Immature natural killer cell (primary cell): Measurements from ENCODE around the gene SLC16A3. TPM values are rescaled to one million over a fixed set of nuclear protein-coding genes. Genes with fewer than 3 reads are reported as not detected.
A peak's percentile ranks its signal among the peaks of the same experiment; 100 is the strongest.

Source experiments
- DNase-seq, 3 donors: peaks; one replicate each; pipeline ENCODE4 v3.0.0; 2022; ENCODE audit warnings: mixed read lengths in 1 of 3
- H3K27ac Mint-ChIP-seq, 6 donors: one replicate each; pipeline ENCODE4 v1.8.0; 2020; ENCODE audit warnings: mixed read lengths in 6 of 6, mild to moderate bottlenecking in 5 of 6, inconsistent platforms in 4 of 6, moderate library complexity in 3 of 6
- H3K27me3 Mint-ChIP-seq, 3 donors: one replicate each; pipeline ENCODE4 v1.8.0; 2020 to 2021; ENCODE audit warnings: low read depth in 3 of 3, mild to moderate bottlenecking in 3 of 3, mixed read lengths in 3 of 3, moderate library complexity in 3 of 3, inconsistent platforms in 1 of 3
- H3K36me3 Mint-ChIP-seq, 3 donors: one replicate each; pipeline ENCODE4 v1.8.0; 2020; ENCODE audit warnings: mixed read lengths in 3 of 3, inconsistent platforms in 2 of 3, mild to moderate bottlenecking in 2 of 3
- H3K4me1 Mint-ChIP-seq, 2 donors: one replicate each; pipeline ENCODE4 v1.8.0; 2020; ENCODE audit warnings: inconsistent platforms in 2 of 2, mild to moderate bottlenecking in 2 of 2, mixed read lengths in 2 of 2, moderate library complexity in 1 of 2
- H3K4me3 Mint-ChIP-seq, 5 donors: one replicate each; pipeline ENCODE4 v1.8.0; 2020; ENCODE audit warnings: mild to moderate bottlenecking in 5 of 5, mixed read lengths in 5 of 5, inconsistent platforms in 3 of 5, moderate library complexity in 3 of 5
- H3K9me3 Mint-ChIP-seq, 6 donors: one replicate each; pipeline ENCODE4 v1.8.0; 2020; ENCODE audit warnings: mild to moderate bottlenecking in 6 of 6, mixed read lengths in 6 of 6, inconsistent platforms in 4 of 6, moderate library complexity in 3 of 6
- polyA plus RNA-seq, 3 donors: library from polyadenylated mRNA; unstranded; fragments of 300-500 nt; fragmentation: Illumina TruSeq; gene quantifications; one replicate each; pipeline ENCODE4 v1.2.3, GENCODE V29; 2021

Gene SLC16A3
- polyA plus RNA-seq, 3 donors from 2014 or later = 5.8 to 12.2 (median 6.8) TPM

DNA sequence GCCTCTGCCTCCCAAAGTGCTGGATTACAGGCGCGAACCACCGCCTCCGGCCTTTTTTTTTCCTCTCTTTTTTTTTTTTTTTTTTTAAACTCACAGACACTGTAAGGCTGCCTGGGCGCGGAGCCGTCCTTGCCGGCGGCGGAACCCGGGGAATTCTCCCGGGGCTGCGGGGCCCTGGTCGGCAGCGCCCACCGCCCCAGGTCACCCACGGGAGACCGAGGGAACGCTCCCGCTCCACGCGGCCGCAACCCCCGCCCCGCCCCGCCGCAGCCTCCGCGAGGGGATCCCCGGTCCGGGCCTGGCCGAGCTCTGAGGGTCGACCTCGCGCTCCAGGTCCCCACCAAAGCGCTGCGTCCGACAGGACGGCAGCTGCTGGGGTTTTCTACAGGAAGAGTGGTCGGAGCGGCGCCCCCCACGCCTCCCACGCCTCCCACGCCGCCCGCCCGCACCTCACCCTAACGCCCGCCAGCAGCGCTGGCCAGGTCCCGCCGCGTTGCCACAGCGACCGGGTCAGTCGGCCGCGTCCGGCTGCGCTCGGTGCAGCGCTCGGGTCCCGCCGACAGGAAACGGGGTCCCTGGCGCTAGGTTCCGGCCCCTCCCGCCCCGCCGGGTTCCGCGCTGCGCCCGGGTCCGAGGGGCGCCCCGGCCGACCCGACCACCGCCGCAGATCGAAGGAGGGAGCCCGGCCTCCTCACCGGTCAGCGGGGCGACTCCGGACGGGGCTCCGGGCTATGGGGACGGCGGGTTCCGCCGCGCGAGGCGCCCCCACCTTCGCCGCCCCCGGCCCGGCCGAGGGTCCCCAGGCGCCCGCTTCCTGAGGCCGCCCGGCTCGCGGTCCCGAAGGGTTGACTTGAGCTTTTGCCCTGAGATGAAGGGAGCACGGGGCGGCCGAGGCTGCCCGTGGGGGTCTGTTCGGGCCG lies 16.3 kb upstream of the SLC16A3 start, which contains the start of gene CCDC57:
TSS of gene CCDC57 (minus strand) at position 512 of the 920 bp plus-strand sequence. CDS start 10,898 bp downstream, outside the sequence.
- Mint-ChIP-seq H3K27me3 (peaks cover 29 to 38% (median 35%) of the 10 kb centered on the region in 3 donors), H3K4me3 (peak within 1 kb of the TSS; percentile 78 to 90 (median 88)), H3K4me1 (peaks cover 67 to 70% of the 10 kb centered on the region in 2 donors), H3K27ac (peak within 1 kb of the TSS; percentile 41 to 98 (median 96)), H3K36me3 (no peaks in the 10 kb centered on the region), H3K9me3 (no peaks in the 10 kb centered on the region)
- DNase-seq = peak; percentile 82 to 85 (median 85)

GRCh38 chr17:82213251-82214011 lies 15.4 kb upstream of the SLC16A3 start:
- peak overlapping the region; percentile 41 to 98 (median 96) for H3K27ac Mint-ChIP-seq
- peak; percentile 70 to 77 (median 72) for DNase-seq
- H3K9me3 Mint-ChIP-seq = no peaks in the 10 kb centered on the region
- H3K4me1 Mint-ChIP-seq = peaks cover 68% of the 10 kb centered on the region in 2 donors
- peaks cover 29 to 38% (median 35%) of the 10 kb centered on the region in 3 donors for H3K27me3 Mint-ChIP-seq
- no peaks in the 10 kb centered on the region for H3K36me3 Mint-ChIP-seq
- peak overlapping the region; percentile 78 to 90 (median 88) for H3K4me3 Mint-ChIP-seq

DNA sequence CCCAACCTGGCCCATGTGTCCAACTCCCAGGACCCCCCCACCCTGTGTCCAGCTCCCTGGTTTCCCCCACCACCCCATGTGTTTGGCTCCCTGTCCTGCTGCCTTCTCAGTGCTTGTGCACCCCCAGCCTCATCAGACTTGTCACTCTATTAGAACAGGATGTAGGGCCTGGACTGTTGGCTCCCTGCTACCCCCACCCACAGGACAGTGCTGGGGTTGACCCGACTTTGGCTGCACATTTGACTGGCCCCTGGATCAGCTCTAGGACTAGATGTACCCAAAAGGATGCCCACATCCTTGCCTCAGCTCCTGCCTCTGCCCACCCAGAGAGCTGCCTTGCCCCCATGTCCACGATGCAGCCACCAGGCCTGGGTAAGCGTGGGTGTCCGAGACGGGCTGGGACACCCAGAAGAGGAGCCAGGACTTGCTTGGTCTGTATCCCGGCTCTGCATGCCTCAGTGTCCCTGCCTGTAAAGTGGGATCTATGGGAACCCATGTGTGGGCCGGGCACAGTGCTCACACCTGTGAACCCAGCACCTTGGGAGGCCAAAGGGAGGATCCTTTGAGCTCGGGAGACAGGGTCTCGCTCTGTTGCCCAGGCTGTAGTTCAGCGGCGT lies 14.7 kb upstream of the SLC16A3 start:
- Mint-ChIP-seq H3K4me1 (peaks cover 61 to 67% of the 10 kb centered on the region in 2 donors), H3K36me3 (no peaks in the 10 kb centered on the region), H3K27me3 (peaks cover 29 to 36% (median 33%) of the 10 kb centered on the region in 3 donors), H3K4me3 (peak overlapping the region; percentile 59 to 70 (median 60)), H3K9me3 (no peaks in the 10 kb centered on the region), H3K27ac (peak overlapping the region in 5 of 6 donors; percentile 87 to 98 (median 96))
- DNase-seq = no peak

DNA sequence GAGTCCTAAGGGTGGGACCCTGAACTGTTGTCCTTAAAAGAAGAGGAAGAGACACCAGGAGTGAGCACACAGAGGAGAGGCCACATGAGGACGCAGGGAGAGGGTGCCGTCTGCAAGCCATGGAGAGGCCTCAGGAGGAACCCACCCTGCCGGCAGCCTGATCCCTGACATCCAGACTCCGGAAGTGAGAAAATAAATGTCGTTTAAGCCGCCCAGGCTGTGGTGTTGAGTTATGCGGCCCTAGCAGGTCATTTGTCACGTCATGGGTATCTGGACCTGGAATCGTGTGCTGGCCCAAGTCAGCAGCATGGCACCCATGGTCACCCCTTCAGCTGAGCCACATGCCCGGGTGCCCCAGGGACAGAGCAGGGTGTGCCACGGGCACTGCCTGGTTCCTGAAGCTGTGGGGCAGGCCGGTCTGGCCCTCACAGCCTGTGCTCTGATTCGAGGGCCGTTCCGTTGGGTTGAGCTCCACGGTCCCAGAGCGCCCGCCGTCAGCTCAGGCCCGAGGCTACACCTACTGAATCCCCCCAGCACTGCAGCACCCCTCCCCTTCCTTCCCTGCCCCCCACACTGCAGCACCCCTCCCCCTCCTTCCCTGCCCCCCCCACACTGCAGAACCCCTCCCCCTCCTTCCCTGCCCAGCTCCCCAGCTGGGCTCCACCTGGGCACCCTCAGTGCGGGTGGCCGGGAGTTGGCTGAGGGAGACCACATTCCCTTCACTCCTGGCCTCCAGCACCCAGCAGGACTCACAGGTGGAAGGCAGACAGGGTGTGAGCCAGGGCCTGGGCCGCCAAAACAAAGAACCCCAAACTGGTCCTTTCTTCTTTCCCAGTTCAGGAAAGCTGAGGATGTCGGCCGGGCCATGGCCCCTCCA lies 13.5 kb upstream of the SLC16A3 start:
- Mint-ChIP-seq H3K27ac (peak overlapping the region; percentile 84 to 98 (median 96)), H3K4me3 (peak overlapping the region; percentile 27 to 81 (median 69)), H3K9me3 (no peaks in the 10 kb centered on the region), H3K4me1 (peaks cover 51 to 58% of the 10 kb centered on the region in 2 donors), H3K36me3 (no peaks in the 10 kb centered on the region), H3K27me3 (peaks cover 29 to 36% (median 33%) of the 10 kb centered on the region in 3 donors)
- peak in 1 of 3 donors; percentile 28 for DNase-seq

DNA sequence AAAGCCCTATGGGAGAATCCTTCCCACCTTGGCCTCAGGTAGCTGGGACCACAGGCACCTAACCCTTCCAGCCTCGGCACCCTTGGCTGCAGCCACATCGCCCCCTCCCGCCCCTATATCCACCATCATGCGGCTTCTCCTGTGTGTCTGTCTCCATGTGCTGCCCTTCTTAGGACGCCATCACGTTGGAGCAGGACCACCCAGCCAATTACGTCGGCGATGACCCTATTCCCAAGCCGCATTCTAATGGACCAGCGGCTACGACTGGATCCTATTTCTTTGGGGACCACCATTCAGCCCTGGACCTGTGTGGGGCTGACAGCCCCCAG lies 12.9 kb upstream of the SLC16A3 start:
- Mint-ChIP-seq H3K27ac (peak overlapping the region; percentile 84 to 98 (median 96)), H3K4me1 (peaks cover 51 to 59% of the 10 kb centered on the region in 2 donors), H3K36me3 (no peaks in the 10 kb centered on the region), H3K27me3 (peaks cover 29 to 36% (median 34%) of the 10 kb centered on the region in 3 donors), H3K4me3 (peak overlapping the region; percentile 63 to 81 (median 69)), H3K9me3 (no peaks in the 10 kb centered on the region)
- no peak for DNase-seq

DNA sequence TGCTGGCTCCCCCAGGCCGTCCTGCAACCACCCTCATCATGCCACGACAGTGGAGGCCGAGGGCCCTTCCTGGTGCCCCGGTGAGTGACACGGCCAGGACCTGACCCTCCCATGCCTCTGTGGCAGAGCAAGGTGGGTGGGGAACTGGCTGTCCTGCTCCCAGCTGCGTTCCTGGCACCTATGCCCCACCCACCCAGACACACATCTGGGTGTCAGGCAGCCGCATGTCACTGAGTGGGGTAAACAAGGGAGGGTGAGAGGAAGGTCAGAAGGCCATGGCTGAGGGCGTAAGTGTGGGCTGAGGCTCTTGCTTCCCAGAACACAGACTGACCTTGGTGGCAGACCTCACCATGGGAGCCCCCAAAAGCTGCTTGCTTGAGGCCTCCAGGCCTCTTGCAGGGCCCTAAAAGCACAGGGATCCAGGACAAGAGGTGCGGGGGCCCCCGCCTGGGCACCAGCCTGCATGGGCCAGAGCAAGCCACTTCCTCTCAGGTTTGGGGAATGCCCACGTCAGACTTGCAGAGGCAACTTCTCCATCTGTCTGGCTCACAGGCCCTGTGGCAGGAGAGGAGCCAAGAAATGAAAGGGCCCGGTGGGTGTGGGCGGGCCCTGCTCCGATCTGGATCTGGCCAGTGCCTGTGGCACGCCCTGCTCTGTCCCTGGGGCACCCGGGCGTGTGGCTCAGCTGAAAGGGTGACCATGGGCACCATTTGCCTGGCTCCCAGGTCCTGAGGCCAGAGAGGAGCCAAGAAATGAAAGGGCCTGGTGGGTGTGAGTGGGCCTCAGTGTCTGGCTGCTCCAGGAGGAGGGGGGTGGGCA lies 12.3 kb upstream of the SLC16A3 start:
- Mint-ChIP-seq H3K9me3 (no peaks in the 10 kb centered on the region), H3K4me3 (peak overlapping the region; percentile 63 to 81 (median 69)), H3K27ac (peak overlapping the region; percentile 84 to 98 (median 96)), H3K4me1 (peaks cover 48 to 61% of the 10 kb centered on the region in 2 donors), H3K27me3 (peaks cover 30 to 36% (median 31%) of the 10 kb centered on the region in 3 donors), H3K36me3 (no peaks in the 10 kb centered on the region)
- DNase-seq = peak; percentile 82 to 86 (median 85)

DNA sequence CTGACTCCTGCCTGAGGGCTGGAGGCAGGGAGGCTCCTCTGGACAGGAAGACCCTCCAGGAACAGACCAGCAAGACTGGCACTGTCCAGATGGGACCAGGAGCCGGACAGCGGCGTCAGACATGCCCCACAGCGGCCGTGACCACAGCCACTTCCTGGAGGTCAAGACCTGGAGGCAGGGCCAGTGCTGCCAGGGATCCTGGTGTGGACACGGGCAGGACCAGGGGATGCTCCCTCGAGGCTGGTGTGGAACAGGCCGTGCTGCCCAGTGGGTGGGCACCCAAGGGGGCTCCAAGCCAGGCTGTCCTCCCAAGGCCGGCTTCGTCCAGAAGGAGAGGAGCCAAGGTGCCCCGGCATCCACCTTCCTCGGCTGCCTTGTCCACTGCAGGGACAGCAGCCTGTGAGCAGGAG lies 11.7 kb upstream of the SLC16A3 start:
- Mint-ChIP-seq H3K4me3 (peak overlapping the region; percentile 63 to 81 (median 69)), H3K9me3 (no peaks in the 10 kb centered on the region), H3K36me3 (no peaks in the 10 kb centered on the region), H3K27me3 (peaks cover 30 to 34% (median 30%) of the 10 kb centered on the region in 3 donors), H3K4me1 (peaks cover 43 to 56% of the 10 kb centered on the region in 2 donors), H3K27ac (peak overlapping the region; percentile 84 to 98 (median 96))
- no peak for DNase-seq

- H3K4me1 Mint-ChIP-seq = peaks cover 43 to 56% of the 10 kb centered on the region in 2 donors
- peak overlapping the region in 5 of 6 donors; percentile 88 to 97 (median 95) for H3K27ac Mint-ChIP-seq
- DNase-seq = peak; percentile 56 to 71 (median 66)
- peaks cover 26 to 30% (median 30%) of the 10 kb centered on the region in 3 donors for H3K27me3 Mint-ChIP-seq
- no peaks in the 10 kb centered on the region for H3K9me3 Mint-ChIP-seq
- H3K36me3 Mint-ChIP-seq = no peaks in the 10 kb centered on the region
- peak overlapping the region; percentile 43 to 65 (median 52) for H3K4me3 Mint-ChIP-seq
Measured at GRCh38 chr17:82217530-82218204, 11.2 kb upstream of the SLC16A3 start.

DNA sequence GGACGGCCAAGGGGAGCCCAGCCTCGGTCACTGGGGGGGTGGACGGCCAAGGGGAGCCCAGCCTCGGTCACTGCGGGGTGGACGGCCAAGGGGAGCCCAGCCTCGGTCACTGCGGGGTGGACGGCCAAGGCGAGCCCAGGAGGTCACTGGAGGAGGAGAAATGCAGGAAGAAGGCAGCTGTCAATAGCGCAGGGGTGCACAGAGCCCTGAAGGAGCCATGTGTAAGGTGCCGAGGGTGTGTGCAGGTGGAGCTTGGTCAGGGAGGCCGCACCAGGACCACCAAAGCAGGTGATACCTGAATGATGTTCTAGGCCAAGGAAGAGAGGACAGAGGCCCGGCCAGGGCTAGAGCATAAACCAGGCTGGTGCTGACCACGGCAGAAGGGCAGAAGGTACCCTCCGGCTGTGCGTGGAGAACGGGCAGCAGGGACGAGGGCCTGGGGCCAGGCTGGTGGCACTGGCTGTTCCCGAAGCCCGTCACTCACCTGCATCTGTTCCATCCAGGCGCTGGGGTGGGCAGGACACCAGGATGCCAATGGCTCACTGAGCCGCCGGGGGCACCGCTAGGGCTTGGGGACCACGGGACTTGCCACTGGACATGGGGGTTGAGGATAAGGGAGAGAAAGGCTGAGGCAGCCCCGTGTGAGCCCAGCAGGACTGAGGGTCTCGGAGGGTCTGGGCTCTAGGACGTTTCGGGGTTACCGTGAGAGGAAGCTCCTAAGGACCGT lies 10.3 kb upstream of the SLC16A3 start:
- peak overlapping the region in 2 of 5 donors; percentile 17 to 49 for H3K4me3 Mint-ChIP-seq

DNA sequence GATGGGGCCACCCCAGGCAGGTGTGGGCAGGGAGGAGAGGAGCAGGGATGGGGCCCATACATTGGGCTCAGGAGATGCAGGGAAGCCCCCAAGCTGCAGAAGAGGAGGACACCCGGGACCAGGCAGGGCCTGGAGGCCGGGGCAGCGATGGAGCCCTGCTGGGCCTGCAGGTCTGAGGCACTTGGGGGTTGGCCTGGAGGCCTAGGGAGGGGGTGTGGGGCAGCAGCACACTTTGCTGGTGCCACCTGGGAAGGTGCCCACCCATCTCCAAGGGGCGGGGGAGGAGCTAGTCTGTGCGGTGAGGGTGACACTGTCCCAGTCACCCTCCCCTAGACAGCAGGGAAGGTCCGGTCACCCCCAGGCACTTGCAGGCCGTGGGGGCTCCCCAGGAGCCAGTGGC lies 9.8 kb upstream of the SLC16A3 start:
- peak overlapping the region in 1 of 5 donors; percentile 18 for H3K4me3 Mint-ChIP-seq
- H3K27ac Mint-ChIP-seq = peak overlapping the region in 3 of 6 donors; percentile 16 to 94 (median 78)
- no peaks in the 10 kb centered on the region for H3K9me3 Mint-ChIP-seq
- H3K36me3 Mint-ChIP-seq = no peaks in the 10 kb centered on the region
- peaks cover 34 to 51% of the 10 kb centered on the region in 2 donors for H3K4me1 Mint-ChIP-seq
- DNase-seq = no peak
- H3K27me3 Mint-ChIP-seq = peaks cover 21 to 24% (median 23%) of the 10 kb centered on the region in 3 donors

More for the DNA sequence above, 10.3 kb upstream of the SLC16A3 start:
- Mint-ChIP-seq H3K27ac (peak overlapping the region in 4 of 6 donors; percentile 16 to 94 (median 72)), H3K4me1 (peaks cover 40 to 53% of the 10 kb centered on the region in 2 donors), H3K27me3 (peaks cover 26 to 27% (median 27%) of the 10 kb centered on the region in 3 donors), H3K36me3 (no peaks in the 10 kb centered on the region), H3K9me3 (no peaks in the 10 kb centered on the region)
- no peak for DNase-seq
